Measurements from ENCODE around the gene FAM174B.

- TF ChIP-seq CTCF (IDR thresholded peaks at IDR 0.05; ENCODE audit: low read depth, low read length) (no peak), MAX (IDR thresholded peaks at IDR 0.05; ENCODE audit: low read depth, low read length) (no peak), POLR2A (IDR thresholded peaks at IDR 0.05; ENCODE audit: extremely low read depth, insufficient read length) (no peak)
Measured at GRCh38 chr15:92687195-92687602, 31.6 kb upstream of the FAM174B start.

Data from NB4 (cell line).